HG03159 (cell line): ENCODE results near the gene LDLRAD3.

Experiments
- ATAC-seq: cut with Tn5 transposase; IDR thresholded peaks from one replicate; pipeline ENCODE4 v1.9.1; 2021; ENCODE audit warnings: mild to moderate bottlenecking, moderate library complexity; ENCODE audit not compliant: unreplicated experiment

LDLRAD3 gene

GRCh38 chr11:36195496-36196354, 251.9 kb downstream of the LDLRAD3 start:
- ATAC-seq: no peak

GRCh38 chr11:36196411-36196998, 252.6 kb downstream of the LDLRAD3 start:
- ATAC-seq: no peak

GRCh38 chr11:36201411-36201810, 257.5 kb downstream of the LDLRAD3 start:
- no peak for ATAC-seq

- ATAC-seq: no peak
These were observed 261.7 kb downstream of the LDLRAD3 start for GRCh38 chr11:36205536-36205935.

GRCh38 chr11:36210529-36210928, 266.7 kb downstream of the LDLRAD3 start:
- no peak for ATAC-seq

GRCh38 chr11:36211761-36212430, 268.0 kb downstream of the LDLRAD3 start:
- no peak for ATAC-seq

- no peak for ATAC-seq
These were observed 268.9 kb downstream of the LDLRAD3 start for GRCh38 chr11:36212564-36213392.

- no peak for ATAC-seq
These were observed 269.6 kb downstream of the LDLRAD3 start for GRCh38 chr11:36213393-36213840.

GRCh38 chr11:36214480-36214879, 270.6 kb downstream of the LDLRAD3 start:
- ATAC-seq: no peak

GRCh38 chr11:36214976-36215692, 271.3 kb downstream of the LDLRAD3 start:
- no peak for ATAC-seq

GRCh38 chr11:36215693-36216060, 271.8 kb downstream of the LDLRAD3 start:
- no peak for ATAC-seq

- no peak for ATAC-seq
These were observed 272.3 kb downstream of the LDLRAD3 start for GRCh38 chr11:36216061-36216615.

- no peak for ATAC-seq
These were observed 274.5 kb downstream of the LDLRAD3 start for GRCh38 chr11:36218283-36218921.

GRCh38 chr11:36219996-36220395, 276.1 kb downstream of the LDLRAD3 start:
- no peak for ATAC-seq

GRCh38 chr11:36222831-36223635, 279.2 kb downstream of the LDLRAD3 start:
- no peak for ATAC-seq

- ATAC-seq: no peak
These were observed 280.5 kb downstream of the LDLRAD3 start for GRCh38 chr11:36224209-36224882.

- ATAC-seq: no peak
These were observed 283.2 kb downstream of the LDLRAD3 start for GRCh38 chr11:36227044-36227443.

GRCh38 chr11:36228689-36229088, 284.8 kb downstream of the LDLRAD3 start:
- no peak for ATAC-seq
